Raji (cell line): ENCODE results near the gene POMZP3.

ENCODE experiments used
- POLR2A ChIP-seq: IDR thresholded peaks from 2 replicates; pipeline ENCODE4 v1.6.1; 2011; ENCODE audit warnings: low read depth, low read length, control low read depth; ENCODE audit not compliant: insufficient read depth

Gene POMZP3

GRCh38 chr7:76626989-76627642 is at the start of gene POMZP3:
Gene POMZP3, minus strand, starts transcription at chr7:76627279. Its CDS starts 1,215 bp downstream, at chr7:76626064.
- peak; percentile 39; the same call in 1 of the 2 replicates for TF ChIP-seq POLR2A

DNA sequence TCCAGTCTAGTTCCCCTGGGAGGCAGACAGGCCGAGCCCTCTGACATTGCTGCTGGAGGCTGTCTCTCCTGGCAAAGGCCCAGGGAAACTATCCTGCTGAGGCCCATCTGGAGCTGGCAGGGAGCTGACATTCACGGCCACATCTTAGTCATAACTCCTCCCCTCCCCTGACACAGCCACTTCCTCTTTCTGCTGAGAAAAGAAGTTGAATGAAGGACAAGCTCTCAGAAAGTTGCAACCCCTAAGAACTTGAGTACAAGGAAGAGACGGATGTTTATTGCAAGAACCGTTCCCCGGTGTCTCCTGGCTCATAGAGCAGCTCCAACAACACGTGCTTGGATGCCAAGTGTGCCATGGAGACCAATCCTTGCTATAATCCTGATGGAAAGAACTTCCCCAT is 21.1 kb downstream of the POMZP3 start:
- TF ChIP-seq POLR2A, result 0 out of 2 replicates have a peak, but pooled peaks have one; percentile 20
